OCI-LY1 (cell line): ENCODE data around the gene SDHA.
"Not testable (repeated sequence)": the region's sequence is repeated elsewhere in the genome, so short reads cannot be mapped to it uniquely, and the experiment has no call there.

ENCODE experiments used
- H2AFZ ChIP-seq: fragments of 200-600 bp; sonication (generic), shearing (Covaris generic); 2 replicates; pipeline ENCODE4 v1.6.0; 2014; ENCODE audit warnings: antibody characterized with exemption, mild to moderate bottlenecking, low read length
- H3F3A ChIP-seq: fragments of 200-600 bp; sonication (generic), shearing (Covaris generic); 2 replicates; pipeline ENCODE4 v1.6.0; 2014; ENCODE audit warnings: mild to moderate bottlenecking, antibody characterized with exemption, low read length, moderate library complexity; ENCODE audit not compliant: insufficient read depth
- H3K27ac ChIP-seq: fragments of 200-600 bp; sonication (generic); 2 replicates; pipeline ENCODE4 v1.5.1; 2014; ENCODE audit warnings: low read length, mixed run types, mild to moderate bottlenecking, low read depth; ENCODE audit not compliant: poor library complexity, severe bottlenecking
- H3K27me3 ChIP-seq: fragments of 200-600 bp; sonication (generic); 2 replicates; pipeline ENCODE4 v1.6.0; 2014; ENCODE audit warnings: antibody characterized with exemption, mild to moderate bottlenecking, low read length, moderate library complexity; ENCODE audit not compliant: insufficient read depth
- H3K36me3 ChIP-seq: fragments of 200-600 bp; sonication (generic); 2 replicates; pipeline ENCODE4 v1.6.1; 2014; ENCODE audit warnings: mild to moderate bottlenecking, antibody characterized with exemption, low read length, moderate library complexity, mixed read lengths; ENCODE audit not compliant: insufficient read depth
- H3K4me1 ChIP-seq: fragments of 200-600 bp; sonication (generic); 2 replicates; pipeline ENCODE4 v1.5.1; 2014; ENCODE audit warnings: mild to moderate bottlenecking, low read length, moderate library complexity; ENCODE audit not compliant: insufficient read depth, severe bottlenecking
- H3K4me2 ChIP-seq: fragments of 200-600 bp; sonication (generic), shearing (Covaris generic); 2 replicates; pipeline ENCODE4 v1.6.1; 2014; ENCODE audit warnings: low read length
- H3K4me3 ChIP-seq: fragments of 200-600 bp; sonication (generic); 2 replicates; pipeline ENCODE4 v1.5.1; 2014; ENCODE audit warnings: low read length, low read depth, mild to moderate bottlenecking, mixed read lengths; ENCODE audit not compliant: poor library complexity, severe bottlenecking
- H3K79me2 ChIP-seq: fragments of 200-600 bp; shearing (Covaris generic); 2 replicates; pipeline ENCODE4 v1.6.1; 2016; ENCODE audit warnings: mixed run types, low read length, mixed read lengths; ENCODE audit not compliant: insufficient read depth
- H3K9ac ChIP-seq: fragments of 200-600 bp; sonication (generic), shearing (Covaris generic); 2 replicates; pipeline ENCODE4 v1.6.1; 2014; ENCODE audit warnings: mild to moderate bottlenecking, low read length, mixed read lengths
- H3K9me2 ChIP-seq: fragments of 200-600 bp; sonication (generic), shearing (Covaris generic); 2 replicates; pipeline ENCODE4 v1.6.1; 2014; ENCODE audit warnings: low read depth, mild to moderate bottlenecking, low read length, mixed read lengths
- H3K9me3 ChIP-seq: fragments of 200-600 bp; shearing (Covaris generic); 2 replicates; pipeline ENCODE4 v1.6.1; 2014; ENCODE audit warnings: low read length, mixed read lengths
- H4K20me1 ChIP-seq: fragments of 200-600 bp; sonication (generic), shearing (Covaris generic); 2 replicates; pipeline ENCODE4 v1.6.0; 2016; ENCODE audit warnings: mild to moderate bottlenecking, low read length; ENCODE audit not compliant: insufficient read depth
- EZH2 ChIP-seq: fragments of 200-600 bp; sonication (generic), shearing (Covaris generic); IDR thresholded peaks from 2 replicates; pipeline ENCODE4 v1.8.0; 2017; ENCODE audit warnings: borderline replicate concordance, mixed run types, mild to moderate bottlenecking, antibody characterized with exemption, low read length, moderate library complexity, mixed read lengths
- TF ChIP-seq, protein P1 (sequence below): fragments of 200-600 bp; sonication (generic), shearing (Covaris generic); IDR thresholded peaks from 2 replicates; pipeline ENCODE4 v1.5.1; 2017; ENCODE audit warnings: mild to moderate bottlenecking, antibody characterized with exemption, low read length, moderate library complexity, mixed read lengths

The SDHA gene

DNA sequence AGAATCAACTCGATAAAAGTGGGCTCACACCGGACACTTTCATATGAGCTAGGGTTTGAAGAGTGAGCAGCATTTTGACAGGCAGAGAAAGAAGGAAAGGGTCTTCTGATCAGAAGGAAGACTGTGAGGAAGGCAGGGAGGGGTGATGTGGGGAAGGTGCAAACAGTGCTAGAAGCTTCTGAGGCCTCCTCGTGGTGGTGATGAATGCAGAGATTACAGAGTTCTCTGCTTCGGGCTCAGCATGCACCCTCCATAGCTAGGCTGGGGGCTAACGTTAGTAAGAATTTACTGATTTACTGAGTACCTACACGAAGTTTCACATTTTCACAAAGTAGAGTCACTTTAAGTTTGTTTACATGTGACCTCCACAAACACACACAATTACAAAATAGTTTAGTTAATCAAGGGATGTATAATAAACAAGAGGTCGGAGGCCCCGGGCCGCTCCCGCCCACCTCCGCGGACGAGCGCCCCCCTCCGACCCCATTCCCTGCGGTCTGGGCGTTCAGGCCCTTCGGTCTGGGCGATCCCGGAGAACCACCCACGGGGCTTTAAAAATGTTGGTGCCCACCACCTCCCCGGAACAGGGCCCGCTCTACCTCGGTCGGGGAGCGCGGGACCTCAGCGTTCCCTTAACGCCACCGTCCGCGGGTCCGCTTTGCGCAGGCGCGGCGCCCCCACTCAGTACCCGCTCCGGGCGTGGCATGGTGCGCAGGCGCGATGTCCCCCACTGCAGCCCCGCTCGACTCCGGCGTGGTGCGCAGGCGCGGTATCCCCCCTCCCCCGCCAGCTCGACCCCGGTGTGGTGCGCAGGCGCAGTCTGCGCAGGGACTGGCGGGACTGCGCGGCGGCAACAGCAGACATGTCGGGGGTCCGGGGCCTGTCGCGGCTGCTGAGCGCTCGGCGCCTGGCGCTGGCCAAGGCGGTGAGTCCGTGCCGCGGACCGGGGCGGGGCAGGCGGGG, at the start of gene SDHA, which contains the start of gene CCDC127:
Gene SDHA, plus strand, starts transcription at position 827 of the 963 bp plus-strand sequence. Its CDS starts 36 bp downstream, at position 863.
Gene CCDC127, minus strand, starts transcription at position 660 of the 963 bp plus-strand sequence. CDS start 1,304 bp downstream, outside the sequence.
- peak within 1 kb of the TSS; percentile 55 for H3K27ac ChIP-seq
- peak within 1 kb of the TSS; percentile 97 for H3K4me3 ChIP-seq
- not testable (repeated sequence) for H3K9me3 ChIP-seq, H2AFZ ChIP-seq, H4K20me1 ChIP-seq, H3F3A ChIP-seq, H3K9me2 ChIP-seq, H3K27me3 ChIP-seq
- TF ChIP-seq, protein P1, sequence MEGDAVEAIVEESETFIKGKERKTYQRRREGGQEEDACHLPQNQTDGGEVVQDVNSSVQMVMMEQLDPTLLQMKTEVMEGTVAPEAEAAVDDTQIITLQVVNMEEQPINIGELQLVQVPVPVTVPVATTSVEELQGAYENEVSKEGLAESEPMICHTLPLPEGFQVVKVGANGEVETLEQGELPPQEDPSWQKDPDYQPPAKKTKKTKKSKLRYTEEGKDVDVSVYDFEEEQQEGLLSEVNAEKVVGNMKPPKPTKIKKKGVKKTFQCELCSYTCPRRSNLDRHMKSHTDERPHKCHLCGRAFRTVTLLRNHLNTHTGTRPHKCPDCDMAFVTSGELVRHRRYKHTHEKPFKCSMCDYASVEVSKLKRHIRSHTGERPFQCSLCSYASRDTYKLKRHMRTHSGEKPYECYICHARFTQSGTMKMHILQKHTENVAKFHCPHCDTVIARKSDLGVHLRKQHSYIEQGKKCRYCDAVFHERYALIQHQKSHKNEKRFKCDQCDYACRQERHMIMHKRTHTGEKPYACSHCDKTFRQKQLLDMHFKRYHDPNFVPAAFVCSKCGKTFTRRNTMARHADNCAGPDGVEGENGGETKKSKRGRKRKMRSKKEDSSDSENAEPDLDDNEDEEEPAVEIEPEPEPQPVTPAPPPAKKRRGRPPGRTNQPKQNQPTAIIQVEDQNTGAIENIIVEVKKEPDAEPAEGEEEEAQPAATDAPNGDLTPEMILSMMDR: peak; percentile 65
- H3K36me3 ChIP-seq: peaks cover 20% of the 10 kb centered on the region
- peak within 1 kb of the TSS; percentile 85 for H3K4me2 ChIP-seq
- H3K79me2 ChIP-seq: peaks cover 54% of the 10 kb centered on the region
- H3K4me1 ChIP-seq: peaks cover 44% of the 10 kb centered on the region
- H3K9ac ChIP-seq: peak within 1 kb of the TSS; percentile 95

DNA sequence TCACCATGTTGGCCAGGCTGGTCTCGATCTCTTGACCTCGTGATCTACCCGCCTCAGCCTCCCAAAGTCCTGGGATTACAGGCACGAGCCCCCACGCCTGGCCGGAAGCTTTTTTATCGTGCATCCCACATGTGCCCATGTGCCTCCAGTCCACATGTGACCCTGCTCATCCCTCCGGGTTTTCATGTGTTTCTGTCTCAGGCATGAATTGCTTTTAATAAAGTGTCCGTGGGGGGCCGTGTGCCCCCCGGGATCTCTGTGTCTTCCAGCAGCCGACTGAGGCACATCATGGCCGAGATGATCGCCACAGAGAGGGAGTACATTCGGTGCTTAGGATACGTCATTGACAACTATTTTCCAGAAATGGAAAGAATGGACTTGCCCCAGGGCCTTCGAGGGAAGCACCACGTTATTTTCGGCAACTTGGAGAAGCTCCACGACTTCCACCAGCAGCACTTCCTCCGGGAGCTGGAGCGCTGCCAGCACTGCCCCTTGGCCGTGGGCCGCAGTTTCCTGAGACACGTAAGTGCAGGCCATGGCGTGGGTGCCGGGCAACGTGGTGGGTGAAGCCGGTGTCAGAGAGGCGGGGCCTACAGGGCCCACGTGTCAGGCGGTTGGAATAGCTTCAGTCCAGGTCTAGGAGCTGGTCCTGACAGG, 48.9 kb upstream of the SDHA start:
- Histone ChIP-seq H3K9ac (no peak overlapping the region), H3K27ac (no peak overlapping the region), H3K79me2 (no peaks in the 10 kb centered on the region), H3K4me1 (no peaks in the 10 kb centered on the region), H3F3A (no peaks in the 10 kb centered on the region), H3K36me3 (no peaks in the 10 kb centered on the region), H4K20me1 (no peaks in the 10 kb centered on the region), H3K4me2 (no peak overlapping the region), H2AFZ (no peak overlapping the region), H3K27me3 (0 out of 2 replicates have a peak, but pooled peaks cover 4% of the 10 kb centered on the region), H3K4me3 (no peak overlapping the region), H3K9me2 (no peaks in the 10 kb centered on the region), H3K9me3 (no peaks in the 10 kb centered on the region)
- no peak for TF ChIP-seq EZH2
- TF ChIP-seq, protein P1: no peak

DNA sequence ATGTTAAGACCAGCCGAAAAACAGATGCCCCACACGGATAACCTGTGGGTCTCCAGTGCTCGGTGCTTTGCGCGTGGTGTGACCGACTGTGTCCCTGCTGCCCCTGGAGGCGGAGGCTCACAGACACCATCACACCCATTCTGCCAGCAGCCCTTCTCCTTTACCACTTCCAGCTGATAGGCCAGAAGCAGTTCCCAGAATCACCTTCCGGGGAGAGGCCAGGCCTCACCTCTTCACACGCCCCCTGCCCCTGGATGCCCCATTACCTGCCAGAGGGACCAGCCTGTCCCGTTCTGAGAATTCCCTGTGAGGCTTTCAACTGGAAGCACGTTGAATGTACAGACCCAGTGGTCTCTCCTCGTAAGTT, 48.4 kb upstream of the SDHA start:
- Histone ChIP-seq H4K20me1 (no peaks in the 10 kb centered on the region), H3K36me3 (no peaks in the 10 kb centered on the region), H3K4me3 (no peak overlapping the region), H2AFZ (no peak overlapping the region), H3K4me1 (no peaks in the 10 kb centered on the region), H3K27ac (no peak overlapping the region), H3K9ac (no peak overlapping the region), H3F3A (no peaks in the 10 kb centered on the region), H3K27me3 (0 out of 2 replicates have a peak, but pooled peaks cover 4% of the 10 kb centered on the region), H3K9me2 (no peaks in the 10 kb centered on the region), H3K9me3 (no peaks in the 10 kb centered on the region), H3K4me2 (no peak overlapping the region), H3K79me2 (no peaks in the 10 kb centered on the region)
- TF ChIP-seq EZH2: no peak
- TF ChIP-seq, protein P1: no peak
